HG03439 (cell line): ENCODE measurements around the gene HTR3A.

ENCODE experiments used
- ATAC-seq: cut with Tn5 transposase; IDR thresholded peaks from one replicate; pipeline ENCODE4 v1.9.1; 2021; ENCODE audit warnings: mild to moderate bottlenecking, moderate library complexity; ENCODE audit not compliant: unreplicated experiment

HTR3A gene

GRCh38 chr11:113977701-113978100 is 2.8 kb downstream of the HTR3A start:
- no peak for ATAC-seq

GRCh38 chr11:113979431-113979830 is 4.5 kb downstream of the HTR3A start:
- ATAC-seq = no peak

GRCh38 chr11:113980785-113981184 is 5.9 kb downstream of the HTR3A start:
- no peak for ATAC-seq

GRCh38 chr11:113982306-113982705 is 7.4 kb downstream of the HTR3A start:
- no peak for ATAC-seq

- ATAC-seq = no peak
These were observed 9.9 kb downstream of the HTR3A start for GRCh38 chr11:113984781-113985180.

GRCh38 chr11:113985906-113986305 is 11.0 kb downstream of the HTR3A start:
- no peak for ATAC-seq

GRCh38 chr11:113986351-113987140 is 11.6 kb downstream of the HTR3A start:
- ATAC-seq = no peak

- ATAC-seq = no peak
These were observed 14.5 kb downstream of the HTR3A start for GRCh38 chr11:113989381-113989780.

GRCh38 chr11:113989916-113990315 is 15.0 kb downstream of the HTR3A start:
- ATAC-seq = no peak

DNA sequence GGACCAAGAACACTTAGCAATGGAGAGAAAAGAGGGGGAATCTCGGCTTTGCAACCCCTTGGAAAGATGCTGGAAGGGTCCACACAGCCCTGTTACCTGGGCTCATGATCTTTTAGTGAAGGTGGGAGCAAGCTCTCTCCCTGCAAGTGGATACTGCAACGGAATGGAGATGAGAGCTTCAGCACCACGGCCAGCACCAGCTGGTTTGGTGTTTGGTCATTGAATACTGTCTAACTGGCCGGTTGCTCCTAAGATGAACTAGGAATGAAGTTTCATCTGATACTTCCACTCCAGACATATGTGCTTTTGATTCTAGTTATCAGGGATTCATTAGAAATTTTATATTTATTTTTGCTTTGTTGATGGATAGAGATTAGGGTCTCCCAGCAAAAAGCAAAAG is 16.3 kb downstream of the HTR3A start:
- no peak for ATAC-seq

DNA sequence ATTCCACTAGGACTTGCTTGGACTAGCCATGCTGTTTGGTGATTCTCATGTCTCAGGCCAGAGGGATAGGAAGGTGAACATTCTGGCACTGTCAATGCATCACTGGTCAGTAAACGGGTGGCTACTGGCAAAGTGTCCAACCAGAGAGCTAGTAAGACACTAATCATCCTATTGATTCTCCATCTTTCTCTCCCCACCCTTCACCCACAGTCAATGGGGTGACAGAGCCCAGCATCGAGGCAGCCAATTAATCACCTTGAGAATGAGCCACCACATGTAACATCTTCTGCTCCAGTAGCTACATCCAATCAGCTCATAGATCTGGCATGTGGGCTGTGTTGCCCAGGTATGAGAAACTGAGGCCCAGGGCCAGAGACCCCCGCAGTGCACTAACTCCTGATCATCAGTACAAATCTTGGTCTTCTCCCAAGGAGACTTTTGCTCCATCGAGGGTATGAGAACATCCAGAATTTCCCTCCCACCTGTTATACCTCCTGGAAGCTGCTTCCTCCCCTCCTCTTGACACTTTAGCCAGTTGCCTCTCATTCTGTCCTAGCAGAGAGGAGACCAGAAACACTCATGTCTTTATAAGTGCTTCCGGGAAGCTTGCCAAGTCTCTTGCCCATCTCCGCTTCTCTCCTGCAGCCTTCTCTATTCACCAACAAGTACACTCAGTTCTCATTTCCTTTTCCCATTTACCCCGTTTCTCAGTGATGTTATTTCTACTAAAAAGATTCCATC is 17.0 kb downstream of the HTR3A start:
- no peak for ATAC-seq

DNA sequence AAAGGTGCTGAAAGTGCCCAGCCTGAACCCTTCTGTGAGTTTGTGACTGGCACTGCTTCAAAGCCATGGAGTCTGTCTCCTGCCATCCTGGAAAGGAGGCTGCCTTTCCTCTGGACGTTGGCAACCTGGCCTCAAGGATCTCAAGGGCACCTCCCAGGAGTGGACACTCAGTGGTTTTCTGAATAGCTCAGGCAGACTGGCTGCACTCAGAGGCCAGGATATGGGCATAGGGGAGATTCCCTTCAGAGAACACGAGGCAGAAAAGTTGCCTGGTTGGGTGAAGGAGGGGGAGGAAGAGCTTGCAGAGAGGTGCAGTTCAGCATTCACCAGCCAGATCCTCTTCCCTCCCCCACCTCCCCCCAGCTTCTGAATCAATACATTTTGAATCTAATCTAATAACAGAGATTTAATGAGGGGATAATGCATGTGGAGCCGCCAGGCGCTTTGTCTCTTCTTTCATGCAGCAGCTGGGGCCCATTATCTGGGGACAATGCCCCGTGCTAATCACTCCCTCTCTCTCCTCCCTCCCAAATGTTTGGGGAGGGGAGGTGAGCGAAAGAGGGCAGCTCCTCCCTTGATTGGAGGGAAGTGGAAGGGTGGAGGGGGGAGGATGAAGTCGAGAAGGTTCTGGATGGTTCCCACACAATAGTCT is 17.7 kb downstream of the HTR3A start:
- no peak for ATAC-seq

- ATAC-seq = no peak
These were observed 19.4 kb downstream of the HTR3A start for GRCh38 chr11:113994077-113994954.

- no peak for ATAC-seq
These were observed 22.6 kb downstream of the HTR3A start for GRCh38 chr11:113997473-113997872.

- no peak for ATAC-seq
These were observed 23.7 kb downstream of the HTR3A start for GRCh38 chr11:113998574-113998973.

GRCh38 chr11:114000526-114000925 is 25.6 kb downstream of the HTR3A start:
- no peak for ATAC-seq

- ATAC-seq = no peak
These were observed 26.5 kb downstream of the HTR3A start for GRCh38 chr11:114001416-114001815.

DNA sequence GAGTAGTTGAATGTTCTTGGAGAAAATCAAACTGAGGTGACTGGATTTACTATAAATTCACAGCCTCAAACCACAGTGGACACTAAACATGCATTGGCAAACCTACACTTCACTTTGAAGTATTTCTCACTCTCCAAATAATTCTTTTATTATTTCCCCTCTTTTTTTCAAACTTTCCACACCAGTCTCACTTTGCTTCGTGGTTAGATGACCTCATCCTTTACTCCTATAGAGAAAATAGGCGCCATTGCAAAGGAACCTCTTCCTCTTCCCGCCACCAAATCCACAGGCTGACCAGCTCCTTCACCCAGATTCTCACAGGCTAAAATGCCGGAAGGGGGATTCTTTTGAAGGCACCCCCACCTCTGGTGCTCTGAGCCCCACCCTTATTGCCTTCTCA is 33.4 kb downstream of the HTR3A start:
- no peak for ATAC-seq

DNA sequence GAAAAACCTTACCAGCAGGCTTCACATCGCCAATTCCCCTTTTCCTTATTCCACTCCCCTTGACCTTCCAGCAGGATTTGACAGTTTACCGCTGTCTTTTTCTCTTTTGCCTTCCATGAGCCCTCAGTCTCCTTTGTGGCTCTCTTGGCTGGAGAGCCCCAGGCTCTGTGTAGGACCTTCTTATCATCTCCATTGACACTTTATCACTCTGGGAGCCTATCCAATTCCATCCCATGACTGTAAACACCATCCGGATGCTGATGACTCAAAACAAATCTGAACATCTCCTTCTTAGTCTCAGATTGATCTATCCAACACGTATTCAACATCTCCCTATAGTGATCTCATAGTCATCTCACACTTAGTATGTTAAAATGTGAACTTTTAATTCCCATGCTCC is 36.0 kb downstream of the HTR3A start:
- no peak for ATAC-seq

GRCh38 chr11:114011443-114011842 is 36.5 kb downstream of the HTR3A start:
- ATAC-seq = no peak

DNA sequence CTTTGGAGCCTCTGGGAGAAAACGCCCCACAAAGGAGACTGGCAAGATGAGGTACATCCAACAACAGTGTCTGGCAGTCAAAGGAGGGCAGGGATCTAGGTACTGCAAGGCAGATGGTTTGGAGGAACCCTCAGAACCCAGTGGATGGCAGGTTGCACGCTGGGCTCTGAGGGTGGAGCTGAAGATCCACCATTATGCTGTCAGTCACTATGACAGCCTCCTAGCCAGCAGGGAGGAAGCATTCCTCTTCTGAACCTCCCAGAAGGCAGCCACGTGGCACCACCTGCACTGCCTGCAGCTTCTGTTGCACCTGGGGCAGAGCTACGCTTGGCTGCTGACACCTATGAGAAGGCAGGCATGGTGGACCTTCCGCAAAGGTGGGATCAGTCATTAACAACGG is 40.2 kb downstream of the HTR3A start:
- no peak for ATAC-seq
